Kasumi-1 (cell line): ENCODE data around the gene TUBGCP6.
"Not testable (repeated sequence)": the region's sequence is repeated elsewhere in the genome, so short reads cannot be mapped to it uniquely, and the experiment has no call there.

ENCODE experiments used
- DNase-seq, 2 experiments: peaks; one replicate each; lab custom pipeline; 2025; lab: John Stamatoyannopoulos, UW

Gene TUBGCP6

GRCh38 chr22:50280022-50280707 is 35.3 kb upstream of the TUBGCP6 start:
- DNase-seq: no peak

GRCh38 chr22:50278956-50279619 is 34.3 kb upstream of the TUBGCP6 start:
- no peak for DNase-seq

- no peak for DNase-seq
These were observed 33.6 kb upstream of the TUBGCP6 start for GRCh38 chr22:50278461-50278860.

GRCh38 chr22:50277761-50278160 is 32.9 kb upstream of the TUBGCP6 start:
- no peak for DNase-seq

GRCh38 chr22:50276143-50276542 is 31.3 kb upstream of the TUBGCP6 start:
- no peak for DNase-seq

GRCh38 chr22:50275181-50276055 is 30.6 kb upstream of the TUBGCP6 start:
- DNase-seq: no peak

- no peak for DNase-seq
These were observed 29.9 kb upstream of the TUBGCP6 start for GRCh38 chr22:50274771-50275170.

- DNase-seq: peak; percentile 66 to 72
These were observed 29.5 kb upstream of the TUBGCP6 start for GRCh38 chr22:50274311-50274710.

GRCh38 chr22:50273781-50274180 is 29.0 kb upstream of the TUBGCP6 start:
- DNase-seq: not testable (repeated sequence)

- DNase-seq: not testable (repeated sequence)
These were observed 28.5 kb upstream of the TUBGCP6 start for GRCh38 chr22:50273352-50273751.

- DNase-seq: no peak
These were observed 27.4 kb upstream of the TUBGCP6 start for GRCh38 chr22:50272044-50272802.

GRCh38 chr22:50271519-50271970 is 26.7 kb upstream of the TUBGCP6 start:
- no peak for DNase-seq

- peak; percentile 50 to 70 for DNase-seq
These were observed 26.0 kb upstream of the TUBGCP6 start for GRCh38 chr22:50270666-50271394.

- peak in 1 of 2 experiments; percentile 42 for DNase-seq
These were observed 25.3 kb upstream of the TUBGCP6 start, which contains the start of gene MAPK11 for GRCh38 chr22:50269970-50270665. MAPK11 (minus strand) TSS chr22:50270380; CDS start chr22:50270292, 88 bp downstream.

GRCh38 chr22:50269573-50269969 is 24.7 kb upstream of the TUBGCP6 start:
- DNase-seq: peak in 1 of 2 experiments; percentile 7

- DNase-seq: no peak
These were observed 23.9 kb upstream of the TUBGCP6 start for GRCh38 chr22:50268655-50269113.

- DNase-seq: no peak
These were observed 23.0 kb upstream of the TUBGCP6 start for GRCh38 chr22:50267591-50268390.

- no peak for DNase-seq
These were observed 22.2 kb upstream of the TUBGCP6 start for GRCh38 chr22:50266994-50267393.

- no peak for DNase-seq
These were observed 20.3 kb upstream of the TUBGCP6 start for GRCh38 chr22:50264946-50265669.
